ENCODE data around the gene CTNNA2.

CTNNA2 gene

GRCh38 chr2:79892123-79892522 is 379.3 kb downstream of the CTNNA2 start:
- DNase-seq (ENCODE audit: low read depth in 2 of 2) = no peak
- H3K4me3 ChIP-seq (replicated peaks in 1 of 2; ENCODE audit: low read depth in 2 of 2, low read length in 2 of 2) = no peak overlapping the region
- TF ChIP-seq, protein P1, sequence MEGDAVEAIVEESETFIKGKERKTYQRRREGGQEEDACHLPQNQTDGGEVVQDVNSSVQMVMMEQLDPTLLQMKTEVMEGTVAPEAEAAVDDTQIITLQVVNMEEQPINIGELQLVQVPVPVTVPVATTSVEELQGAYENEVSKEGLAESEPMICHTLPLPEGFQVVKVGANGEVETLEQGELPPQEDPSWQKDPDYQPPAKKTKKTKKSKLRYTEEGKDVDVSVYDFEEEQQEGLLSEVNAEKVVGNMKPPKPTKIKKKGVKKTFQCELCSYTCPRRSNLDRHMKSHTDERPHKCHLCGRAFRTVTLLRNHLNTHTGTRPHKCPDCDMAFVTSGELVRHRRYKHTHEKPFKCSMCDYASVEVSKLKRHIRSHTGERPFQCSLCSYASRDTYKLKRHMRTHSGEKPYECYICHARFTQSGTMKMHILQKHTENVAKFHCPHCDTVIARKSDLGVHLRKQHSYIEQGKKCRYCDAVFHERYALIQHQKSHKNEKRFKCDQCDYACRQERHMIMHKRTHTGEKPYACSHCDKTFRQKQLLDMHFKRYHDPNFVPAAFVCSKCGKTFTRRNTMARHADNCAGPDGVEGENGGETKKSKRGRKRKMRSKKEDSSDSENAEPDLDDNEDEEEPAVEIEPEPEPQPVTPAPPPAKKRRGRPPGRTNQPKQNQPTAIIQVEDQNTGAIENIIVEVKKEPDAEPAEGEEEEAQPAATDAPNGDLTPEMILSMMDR (IDR thresholded peaks at IDR 0.05; ENCODE audit: low read depth, low read length) = no peak

- no peak overlapping the region for H3K4me3 ChIP-seq (replicated peaks in 1 of 2; ENCODE audit: low read depth in 2 of 2, low read length in 2 of 2)
- DNase-seq (ENCODE audit: low read depth in 2 of 2) = no peak
- TF ChIP-seq, protein P1 (IDR thresholded peaks at IDR 0.05; ENCODE audit: low read depth, low read length) = no peak
Observed at GRCh38 chr2:79899196-79899595, 386.3 kb downstream of the CTNNA2 start.

- H3K4me3 ChIP-seq (replicated peaks in 1 of 2; ENCODE audit: low read depth in 2 of 2, low read length in 2 of 2) = no peak overlapping the region
- no peak for DNase-seq (ENCODE audit: low read depth in 2 of 2)
- TF ChIP-seq, protein P1 (IDR thresholded peaks at IDR 0.05; ENCODE audit: low read depth, low read length) = no peak
Observed at GRCh38 chr2:79901161-79901560, 388.3 kb downstream of the CTNNA2 start.

GRCh38 chr2:79903222-79904000 is 390.6 kb downstream of the CTNNA2 start:
- TF ChIP-seq, protein P1 (IDR thresholded peaks at IDR 0.05; ENCODE audit: low read depth, low read length) = no peak
- DNase-seq (ENCODE audit: low read depth in 2 of 2) = no peak
- H3K4me3 ChIP-seq (replicated peaks in 1 of 2; ENCODE audit: low read depth in 2 of 2, low read length in 2 of 2) = no peak overlapping the region

DNA sequence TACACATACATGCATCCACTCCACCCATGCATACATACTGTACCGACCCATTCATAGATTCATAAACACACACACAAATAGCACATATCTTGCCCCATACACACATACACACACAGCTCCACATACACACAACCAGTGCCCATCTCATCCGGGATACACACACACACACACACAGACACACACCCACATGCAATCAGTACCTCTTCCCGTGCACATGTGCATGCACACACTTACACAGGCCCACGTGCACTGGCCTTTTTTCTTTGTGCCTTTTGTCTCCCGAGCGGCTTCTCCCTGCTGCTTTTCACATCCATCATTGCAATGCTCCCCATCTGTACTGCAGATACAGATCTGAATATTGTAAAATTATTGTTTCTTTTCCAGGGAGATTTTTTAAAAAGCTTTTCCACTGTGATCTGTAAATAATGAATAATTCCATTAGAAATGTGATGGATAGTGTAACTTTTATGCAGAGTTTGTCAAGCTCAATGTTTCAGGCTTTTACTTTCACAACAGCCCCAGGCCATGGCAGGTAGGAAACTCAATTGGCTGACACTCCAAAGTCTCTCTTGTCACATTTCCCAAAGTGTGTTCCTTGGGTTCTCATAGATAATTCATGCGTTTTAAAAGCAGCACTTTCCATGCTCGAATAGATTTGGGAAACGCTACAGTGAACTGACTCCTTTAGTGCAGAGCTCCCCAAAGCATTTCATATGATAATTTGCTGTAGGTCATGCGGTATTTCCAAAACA is 393.5 kb downstream of the CTNNA2 start:
- TF ChIP-seq, protein P1 (IDR thresholded peaks at IDR 0.05; ENCODE audit: low read depth, low read length) = no peak
- no peak overlapping the region for H3K4me3 ChIP-seq (replicated peaks in 1 of 2; ENCODE audit: low read depth in 2 of 2, low read length in 2 of 2)
- DNase-seq (ENCODE audit: low read depth in 2 of 2) = no peak

DNA sequence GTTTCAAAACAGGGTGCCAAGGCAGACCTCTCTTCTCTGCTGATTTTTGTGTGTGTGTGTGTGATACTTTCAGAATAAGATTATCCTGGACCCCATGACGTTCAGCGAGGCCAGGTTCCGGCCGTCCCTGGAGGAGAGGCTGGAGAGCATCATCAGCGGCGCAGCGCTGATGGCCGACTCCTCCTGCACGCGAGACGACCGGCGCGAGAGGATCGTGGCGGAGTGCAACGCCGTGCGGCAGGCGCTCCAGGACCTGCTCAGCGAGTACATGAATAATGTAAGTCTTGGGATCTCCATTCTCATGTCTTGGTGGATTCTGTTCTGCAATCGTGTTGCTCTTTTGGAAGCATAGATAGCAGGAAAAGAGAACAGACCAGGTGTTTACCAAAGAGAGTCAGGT is 396.7 kb downstream of the CTNNA2 start:
- no peak for DNase-seq (ENCODE audit: low read depth in 2 of 2)

More for the DNA sequence above, 396.7 kb downstream of the CTNNA2 start:
- no peak overlapping the region for H3K4me3 ChIP-seq (replicated peaks in 1 of 2; ENCODE audit: low read depth in 2 of 2, low read length in 2 of 2)
- TF ChIP-seq, protein P1 (IDR thresholded peaks at IDR 0.05; ENCODE audit: low read depth, low read length) = no peak

Data from cardiac fibroblast (primary cell).